Naive B cell (primary cell): ENCODE measurements around the gene MAPK1. TPM values are rescaled to one million over a fixed set of nuclear protein-coding genes. Genes with fewer than 3 reads are reported as not detected.
A peak's percentile ranks its signal among the peaks of the same experiment; 100 is the strongest.

Source experiments
- ATAC-seq, 2 donors: fragments of 150-1000 bp; cut with Tn5 transposase; 2 replicates each; pipeline ENCODE4 v1.10.0; 2021; ENCODE audit warnings: low read depth in 2 of 2, mild to moderate bottlenecking in 2 of 2, moderate library complexity in 2 of 2
- DNase-seq: peaks from one replicate; pipeline ENCODE4 v3.0.0; 2022
- H3K27ac Mint-ChIP-seq, 6 donors: one replicate each; pipeline ENCODE4 v1.8.0; 2020 to 2022; ENCODE audit warnings: mild to moderate bottlenecking in 6 of 6, mixed read lengths in 6 of 6, moderate library complexity in 5 of 6, inconsistent platforms in 2 of 6
- H3K27me3 Mint-ChIP-seq, 3 donors: one replicate each; pipeline ENCODE4 v1.8.0; 2021 to 2022; ENCODE audit warnings: mixed read lengths in 3 of 3, mild to moderate bottlenecking in 1 of 3
- H3K36me3 Mint-ChIP-seq, 2 donors: one replicate each; pipeline ENCODE4 v1.8.0; 2020 to 2022; ENCODE audit warnings: mixed read lengths in 2 of 2, inconsistent platforms in 1 of 2, mild to moderate bottlenecking in 1 of 2
- H3K4me1 Mint-ChIP-seq, 3 donors: one replicate each; pipeline ENCODE4 v1.8.0; 2020 to 2022; ENCODE audit warnings: mixed read lengths in 3 of 3, inconsistent platforms in 1 of 3, mild to moderate bottlenecking in 1 of 3, moderate library complexity in 1 of 3
- H3K4me3 Mint-ChIP-seq, 8 donors: one replicate each; pipeline ENCODE4 v1.8.0; 2020 to 2022; ENCODE audit warnings: mild to moderate bottlenecking in 8 of 8, mixed read lengths in 8 of 8, moderate library complexity in 8 of 8, inconsistent platforms in 2 of 8
- H3K9me3 Mint-ChIP-seq, 7 donors: one replicate each; pipeline ENCODE4 v1.8.0; 2020 to 2022; ENCODE audit warnings: mixed read lengths in 7 of 7, mild to moderate bottlenecking in 5 of 7, inconsistent platforms in 2 of 7, moderate library complexity in 1 of 7
- polyA plus RNA-seq, 6 donors: library from polyadenylated mRNA; unstranded; fragments of 300-500 nt; fragmentation: Illumina TruSeq; gene quantifications; one replicate each; pipeline ENCODE4 v1.2.3, GENCODE V29; 2021; ENCODE audit warnings: low read depth in 6 of 6

MAPK1 gene
- polyA plus RNA-seq, 6 donors from 2014 or later = 68.6 to 114 (median 93.2) TPM

- DNase-seq = no peak
- peaks cover 0 to 3% (median under 1%) of the 10 kb centered on the region in 3 donors for H3K4me1 Mint-ChIP-seq
- H3K27ac Mint-ChIP-seq = peak overlapping the region in 1 of 6 donors; percentile 22
- H3K9me3 Mint-ChIP-seq = no peaks in the 10 kb centered on the region
- H3K27me3 Mint-ChIP-seq = no peaks in the 10 kb centered on the region
- peaks cover 0 to 10% of the 10 kb centered on the region in 2 donors for H3K36me3 Mint-ChIP-seq
- no peak for ATAC-seq
- H3K4me3 Mint-ChIP-seq = no peak overlapping the region
Observed at GRCh38 chr22:21707677-21708076, 159.8 kb downstream of the MAPK1 start.

Other genes with a start within 250 kb of the MAPK1 start
- gene YDJC, start 237.6 kb downstream of the MAPK1 start, polyA plus RNA-seq = 10 to 100 TPM; 54.7 to 97.9 (median 65.1) TPM
- gene CCDC116, start 234.9 kb downstream of the MAPK1 start, polyA plus RNA-seq = not detected
- 10 to 100 TPM; 36.9 to 69.4 (median 39.1) TPM for gene SDF2L1, start 225.3 kb downstream of the MAPK1 start, polyA plus RNA-seq
- gene PPIL2, start 201.6 kb downstream of the MAPK1 start, polyA plus RNA-seq = 10 to 100 TPM; 19.7 to 35.4 (median 25.2) TPM
- 10 to 100 TPM; 16.6 to 37.2 (median 29.9) TPM for gene YPEL1, start 131.9 kb downstream of the MAPK1 start, polyA plus RNA-seq
- gene PPM1F, start 85.2 kb upstream of the MAPK1 start, polyA plus RNA-seq = 10 to 100 TPM in 2 of 6 donors, 1 to 10 TPM in 4; 4.9 to 11.5 (median 8.2) TPM
- gene TOP3B, start 115.1 kb upstream of the MAPK1 start, polyA plus RNA-seq = 10 to 100 TPM; 10.4 to 27.8 (median 15.9) TPM